GM21528 (cell line): ENCODE data around the gene DAPK2.

Source experiments
- ATAC-seq: cut with Tn5 transposase; IDR thresholded peaks from one replicate; pipeline ENCODE4 v1.9.1; 2021; ENCODE audit warnings: mild to moderate bottlenecking, moderate library complexity; ENCODE audit not compliant: unreplicated experiment, low FRiP score

DAPK2 gene

DNA sequence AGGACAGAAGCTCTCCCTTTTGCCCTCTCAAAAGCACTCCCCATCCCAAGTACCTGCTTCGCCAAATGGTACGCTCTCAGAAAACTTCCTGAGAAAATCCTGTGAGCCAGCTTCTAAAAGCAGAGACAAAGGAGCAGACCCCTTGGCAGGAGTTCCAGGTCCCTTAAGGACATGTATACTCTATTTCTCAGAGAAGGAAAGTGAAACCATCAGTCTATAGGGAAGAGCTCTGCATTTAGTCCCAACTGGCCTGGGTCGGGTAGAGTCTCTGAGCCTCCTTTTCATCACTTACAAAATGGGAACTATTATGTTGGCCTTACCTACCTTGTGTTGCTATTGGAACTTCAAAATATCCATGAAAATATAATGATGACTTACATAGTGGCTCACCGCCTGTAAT is 19.7 kb downstream of the DAPK2 start:
- no peak for ATAC-seq

DNA sequence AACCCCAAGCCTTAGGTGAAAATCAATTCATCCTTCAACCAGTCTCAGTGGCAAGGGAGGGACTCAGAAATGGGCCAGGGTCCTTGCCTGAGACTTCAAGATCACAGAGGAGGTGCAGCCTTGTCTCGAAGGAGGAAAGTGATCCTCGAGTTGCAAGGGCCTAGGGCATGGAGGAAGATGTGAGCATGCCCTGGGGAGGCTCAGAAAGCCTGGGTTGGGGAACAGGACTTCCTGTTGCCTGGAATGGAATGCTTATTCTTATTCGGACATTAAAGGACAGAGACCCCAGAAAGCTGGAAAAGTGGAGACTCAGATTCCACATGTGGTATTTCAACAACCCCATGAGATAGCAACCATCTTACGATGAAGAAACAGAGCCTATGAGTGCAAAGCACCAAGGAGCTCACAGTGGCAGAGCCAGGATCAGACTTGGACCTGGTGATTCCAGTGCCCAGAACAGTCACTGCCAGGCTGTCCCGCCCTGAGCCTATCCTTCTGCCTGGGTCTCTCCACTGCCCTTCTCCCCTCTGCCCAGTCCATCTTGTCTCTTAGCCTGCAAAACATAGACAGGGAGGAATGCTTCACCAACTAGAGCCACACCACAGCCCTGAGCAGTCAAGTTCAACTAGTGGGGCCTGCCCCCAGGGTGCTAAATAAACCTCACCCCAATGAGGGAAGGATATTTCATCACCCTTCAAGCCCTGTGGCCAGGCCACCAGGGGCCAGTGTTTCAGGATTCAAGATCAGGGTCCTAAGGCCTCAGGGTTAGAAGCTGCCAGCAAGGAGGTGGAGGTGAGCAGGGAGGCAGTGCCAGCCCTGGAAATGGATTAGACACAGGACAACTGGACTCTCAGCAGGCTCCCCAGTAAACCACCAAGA is 21.9 kb downstream of the DAPK2 start:
- ATAC-seq, result no peak

DNA sequence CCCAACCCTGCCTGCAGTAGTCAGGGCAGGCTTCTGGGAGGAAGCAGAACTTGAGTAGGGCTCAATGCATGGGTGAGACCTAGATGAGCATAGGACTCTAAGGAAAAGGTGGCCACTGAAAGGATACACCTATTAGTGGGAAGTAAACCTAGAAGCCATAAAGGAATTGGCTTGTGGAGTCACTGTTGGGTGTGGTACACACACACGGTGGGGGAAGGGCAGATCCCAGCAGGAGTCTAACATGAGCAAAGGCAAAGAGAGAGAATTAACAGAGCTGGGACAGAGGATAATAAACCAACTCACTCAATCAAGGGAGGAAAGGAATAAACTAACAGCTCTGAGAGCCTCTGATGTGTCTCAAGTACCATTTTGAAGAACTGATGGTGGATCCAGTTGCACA is 23.1 kb downstream of the DAPK2 start:
- no peak for ATAC-seq

DNA sequence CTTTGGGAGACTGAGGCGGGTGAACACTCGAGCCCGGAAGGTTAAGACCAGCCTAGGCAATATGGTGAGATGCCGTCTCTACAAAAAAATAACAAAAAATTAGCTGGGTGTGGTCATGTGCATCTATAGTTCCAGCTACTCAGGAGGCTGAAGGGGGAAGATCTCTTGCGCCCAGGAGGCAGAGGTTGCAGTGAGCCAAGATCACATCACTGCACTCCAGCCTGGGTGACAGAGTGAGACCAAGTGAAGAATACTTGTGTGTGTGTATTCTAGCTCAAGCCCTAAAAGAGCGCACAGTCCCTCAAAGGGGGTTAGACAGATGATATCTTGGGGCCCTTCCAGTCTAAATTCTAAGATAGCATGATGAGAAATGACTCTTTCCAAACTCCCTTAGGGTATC is 23.7 kb downstream of the DAPK2 start:
- no peak for ATAC-seq

DNA sequence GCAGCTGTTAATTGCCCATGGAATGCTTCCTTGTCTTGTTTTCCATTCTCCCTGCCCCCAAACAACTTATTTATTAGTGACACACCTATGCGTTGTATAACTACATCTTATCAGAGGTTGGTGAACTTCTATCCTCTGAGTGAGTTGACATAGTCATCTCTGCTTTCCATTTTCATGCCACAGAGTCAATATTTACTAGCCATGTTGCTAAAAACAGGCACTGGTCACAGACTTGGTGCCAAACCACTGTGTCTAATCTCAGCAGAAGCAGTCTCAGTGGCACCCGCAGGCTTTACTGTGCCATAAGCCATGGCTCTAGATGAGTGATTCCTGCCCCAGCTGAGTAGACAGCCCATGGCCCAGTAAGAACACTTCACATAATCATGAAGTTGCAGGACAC is 26.5 kb downstream of the DAPK2 start:
- no peak for ATAC-seq

DNA sequence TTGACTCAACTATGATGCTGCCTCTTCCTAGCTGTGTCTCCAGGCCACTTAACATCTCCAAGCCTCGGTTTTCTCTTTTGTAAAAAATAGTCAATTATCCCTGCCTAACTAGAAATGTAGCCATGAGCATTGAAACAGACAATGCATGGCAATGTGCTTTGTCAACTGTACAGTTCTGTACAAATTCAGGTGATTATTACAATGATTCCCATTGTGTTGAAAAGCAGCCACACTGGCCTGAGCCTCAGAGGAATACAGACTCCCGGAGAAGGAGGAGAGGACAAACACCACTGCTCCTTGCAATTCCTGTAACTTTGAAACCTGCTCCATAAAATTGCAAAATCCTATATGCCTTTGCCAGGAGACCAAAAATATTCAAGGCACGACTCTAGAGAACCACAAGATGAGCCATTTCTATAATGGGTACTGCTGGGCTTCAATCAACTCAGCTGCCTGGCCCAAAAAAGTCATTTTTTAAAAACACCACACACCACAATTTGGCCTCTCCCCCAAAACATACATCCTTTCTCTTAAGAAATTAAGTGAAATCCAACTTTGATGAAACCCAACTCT is 28.6 kb downstream of the DAPK2 start:
- no peak for ATAC-seq

DNA sequence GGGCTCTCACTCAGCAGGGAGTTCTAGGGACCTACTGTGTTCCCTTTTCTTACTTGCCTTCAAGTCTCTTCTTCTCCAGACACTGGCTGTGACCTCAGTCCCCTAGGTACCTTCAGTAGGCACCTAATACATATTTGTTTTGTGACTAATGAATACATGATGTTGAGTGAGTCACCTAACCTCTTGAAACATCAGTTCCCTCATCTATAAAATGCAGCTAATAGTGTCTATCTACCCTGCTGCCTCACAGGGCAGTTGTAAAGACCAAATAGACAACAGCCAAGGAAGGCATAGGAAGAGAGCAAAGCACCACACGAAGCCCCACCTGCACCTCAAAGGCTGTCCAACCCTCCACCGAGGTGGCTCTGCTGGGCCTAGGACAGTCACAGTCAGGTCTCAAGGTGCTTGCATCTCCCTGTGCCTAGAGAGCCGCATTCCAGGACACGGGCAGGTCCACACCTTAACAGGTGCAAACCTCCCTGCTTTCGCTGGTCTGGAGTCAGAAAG is 29.1 kb downstream of the DAPK2 start:
- ATAC-seq, result no peak

DNA sequence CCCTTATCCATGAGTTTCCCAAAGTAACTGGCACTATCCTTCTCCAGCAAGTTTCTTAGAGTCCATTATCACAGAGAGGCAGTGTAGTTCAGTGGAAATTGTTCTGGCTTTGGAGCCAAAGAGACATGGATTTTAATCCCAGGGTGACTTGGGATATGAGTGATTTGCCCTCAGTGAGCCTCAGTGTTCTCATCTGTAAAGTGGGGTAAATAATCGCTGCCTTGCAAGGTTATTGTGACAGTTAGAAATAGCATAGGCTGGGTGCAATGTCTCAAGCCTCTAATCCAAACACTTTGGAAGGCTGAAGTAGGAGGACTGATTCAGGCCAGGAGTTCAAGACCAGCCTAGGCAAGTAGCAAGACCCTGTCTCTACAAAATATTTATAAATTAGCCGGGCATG is 30.0 kb downstream of the DAPK2 start:
- ATAC-seq, result no peak

DNA sequence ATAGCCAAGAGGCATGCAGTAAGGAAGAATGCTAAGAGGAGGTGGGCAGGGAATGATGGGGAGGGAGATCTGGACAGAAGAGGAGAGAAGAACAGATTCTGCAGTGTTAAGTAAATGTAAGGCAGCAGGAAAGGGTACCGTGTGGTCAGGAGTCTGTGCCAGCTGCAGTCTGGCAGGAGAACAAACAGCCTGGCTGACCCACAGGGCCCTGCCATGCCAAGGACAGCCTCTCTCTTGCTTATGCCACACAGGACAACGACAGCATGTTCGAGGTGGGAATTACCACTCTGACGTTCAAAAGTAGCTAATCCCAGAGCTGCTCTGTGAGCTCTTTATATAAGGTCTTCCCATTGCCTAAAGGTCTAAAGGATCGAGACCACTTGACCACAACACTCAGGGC is 31.3 kb downstream of the DAPK2 start:
- ATAC-seq, result no peak

DNA sequence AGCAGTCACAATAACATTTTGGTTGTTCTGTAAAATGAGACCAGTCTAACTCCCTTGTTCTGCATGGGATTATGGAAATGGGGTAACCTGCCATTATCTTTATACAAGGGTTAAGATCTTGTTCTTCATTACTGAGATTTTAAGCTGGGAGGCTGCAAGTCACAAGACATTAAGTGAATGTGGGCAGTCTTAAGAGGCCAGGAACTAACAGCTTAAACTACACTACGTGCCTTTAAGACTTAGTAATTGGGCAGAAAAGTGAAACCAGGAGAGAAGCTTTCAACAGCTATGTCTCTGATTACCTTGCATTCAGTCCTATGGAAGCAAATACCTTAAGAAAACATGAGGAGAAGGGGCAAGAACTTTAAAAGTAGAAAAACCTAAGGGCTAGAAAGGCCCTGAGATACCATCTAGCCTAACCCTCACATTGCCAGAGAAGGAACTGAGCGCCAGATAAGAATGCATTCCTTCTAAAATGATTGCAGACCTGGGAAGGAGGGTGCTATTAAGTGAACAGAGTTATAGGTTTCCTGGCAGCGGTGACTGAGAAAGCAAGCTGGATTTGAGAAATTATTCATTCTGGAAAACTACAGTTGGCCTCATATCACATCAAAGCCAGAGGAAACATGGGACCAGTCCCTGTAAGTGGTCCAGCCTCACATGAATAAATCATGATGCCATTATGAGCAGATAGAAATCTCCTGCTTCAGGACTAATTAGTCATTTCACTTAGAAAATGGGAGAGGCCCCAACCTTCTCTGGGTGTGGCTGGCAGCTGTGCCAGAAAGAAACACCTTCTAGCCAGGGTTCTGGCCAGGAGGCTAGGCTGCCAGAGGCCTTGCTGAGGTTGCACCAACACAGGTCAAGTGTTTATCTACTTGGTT is 32.9 kb downstream of the DAPK2 start:
- no peak for ATAC-seq

DNA sequence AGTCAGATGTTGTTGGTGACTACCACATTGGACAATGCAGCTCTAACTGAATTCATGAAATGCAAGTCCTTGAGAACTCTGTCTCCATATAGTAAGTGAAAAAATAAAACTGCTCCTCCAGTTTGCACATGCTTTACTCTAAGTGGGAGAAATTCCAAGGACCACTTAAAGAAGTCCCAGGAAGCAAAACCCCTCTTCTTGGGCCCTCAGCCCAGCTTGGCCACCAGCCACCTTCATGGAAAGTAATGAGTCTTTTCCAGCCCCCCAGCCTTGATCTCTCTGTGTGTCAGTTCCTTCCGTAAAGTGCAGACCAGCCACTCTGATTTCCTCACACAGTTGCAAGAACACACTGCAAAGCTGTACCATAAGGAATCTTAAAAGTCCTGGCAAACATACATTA is 34.5 kb downstream of the DAPK2 start:
- no peak for ATAC-seq

DNA sequence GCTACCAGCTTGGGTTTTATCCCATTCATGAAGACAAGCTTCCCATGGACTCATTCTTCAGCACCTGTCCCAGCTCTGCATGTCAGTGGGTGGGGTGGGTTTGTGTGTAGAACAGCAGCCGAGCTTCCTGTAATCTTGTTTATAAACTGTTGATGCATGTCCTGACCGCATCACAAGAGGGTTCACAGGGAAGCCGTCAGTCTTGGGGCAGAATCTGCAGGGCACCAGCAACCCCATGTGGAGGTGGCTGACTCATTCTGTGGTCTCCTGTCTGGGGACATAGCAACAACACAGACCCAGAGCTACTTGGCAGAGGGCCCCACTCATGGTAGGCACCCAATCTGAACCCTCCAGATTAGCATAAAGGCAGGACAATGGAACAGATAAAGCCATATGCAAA is 35.6 kb downstream of the DAPK2 start:
- peak; percentile 73 for ATAC-seq

DNA sequence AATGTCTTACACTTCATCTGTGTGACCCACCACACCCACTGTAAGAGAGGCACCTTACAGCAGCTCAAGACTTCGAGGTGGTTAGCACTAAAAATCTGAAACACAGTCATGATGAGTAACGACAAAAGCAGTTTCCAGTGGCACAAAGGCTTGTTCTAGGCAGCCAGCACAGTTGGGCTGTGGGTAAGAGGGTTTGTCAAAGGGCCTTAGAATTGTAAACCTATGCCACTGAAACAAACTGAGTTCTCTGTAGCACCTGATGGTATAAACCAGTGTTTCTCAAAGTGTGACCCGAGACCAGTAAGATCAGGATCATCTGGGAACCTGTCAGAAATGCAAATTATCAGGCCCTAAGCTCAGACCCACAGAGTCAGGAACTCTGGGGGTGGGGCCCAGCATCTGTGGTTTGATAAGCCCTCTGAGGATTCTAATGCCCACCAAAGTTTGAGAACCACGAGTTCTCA is 36.5 kb downstream of the DAPK2 start:
- ATAC-seq, result no peak

DNA sequence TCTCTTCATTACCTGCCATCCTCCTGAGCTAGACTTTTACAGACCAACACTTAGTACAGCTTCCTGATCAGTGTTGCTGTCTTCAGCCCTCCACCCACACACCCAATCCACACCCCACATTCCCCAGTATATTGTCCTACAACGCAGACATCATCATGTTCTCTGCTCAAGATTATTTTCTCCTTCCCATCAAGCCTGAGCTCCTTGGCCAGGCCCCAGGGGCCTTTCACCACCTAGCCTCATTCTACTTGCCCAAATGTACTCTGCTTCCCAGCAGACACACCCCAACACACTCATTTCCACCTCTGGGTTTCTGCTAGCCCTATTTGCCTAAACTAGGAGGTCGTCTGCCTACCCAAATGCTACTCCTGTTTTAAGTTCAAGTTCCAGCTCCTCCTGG is 37.0 kb downstream of the DAPK2 start:
- ATAC-seq, result no peak

DNA sequence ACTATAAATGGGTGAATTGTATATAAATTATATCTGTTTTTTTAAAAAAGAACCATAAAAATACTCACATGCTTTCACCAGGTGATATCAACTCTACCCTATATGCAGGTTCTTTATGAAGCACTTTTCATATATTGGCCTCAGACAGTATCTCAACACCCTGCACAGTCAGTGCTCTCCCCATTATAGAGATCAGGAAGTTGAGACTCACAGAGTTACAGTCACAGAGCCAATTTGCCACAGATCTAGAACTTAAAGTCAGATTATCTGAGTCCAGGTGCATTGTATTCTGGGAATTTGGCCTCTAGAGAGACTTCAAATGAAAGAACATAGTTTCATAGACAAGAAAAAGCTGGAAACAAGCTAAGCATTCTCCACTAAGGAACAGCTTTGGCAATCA is 38.1 kb downstream of the DAPK2 start:
- ATAC-seq, result no peak

DNA sequence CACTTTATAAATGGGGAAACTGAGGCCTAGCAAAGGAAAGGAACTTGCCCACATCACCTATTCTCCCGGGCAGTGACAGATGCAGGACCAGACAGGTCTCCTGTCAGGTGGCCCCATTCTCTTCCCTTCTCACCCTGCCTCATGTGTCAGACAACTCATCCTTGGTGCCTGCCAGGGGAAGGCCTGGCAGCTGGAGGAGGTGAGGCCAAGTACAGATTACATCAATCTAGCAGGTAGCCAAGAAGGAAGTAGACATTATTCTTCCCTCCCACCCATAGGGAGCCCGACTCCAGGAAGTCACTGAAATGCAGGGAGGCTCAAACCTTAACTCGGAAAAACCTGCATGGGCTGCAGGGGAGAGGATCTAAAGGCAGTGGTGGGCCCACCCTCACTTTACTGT is 39.6 kb downstream of the DAPK2 start:
- no peak for ATAC-seq

DNA sequence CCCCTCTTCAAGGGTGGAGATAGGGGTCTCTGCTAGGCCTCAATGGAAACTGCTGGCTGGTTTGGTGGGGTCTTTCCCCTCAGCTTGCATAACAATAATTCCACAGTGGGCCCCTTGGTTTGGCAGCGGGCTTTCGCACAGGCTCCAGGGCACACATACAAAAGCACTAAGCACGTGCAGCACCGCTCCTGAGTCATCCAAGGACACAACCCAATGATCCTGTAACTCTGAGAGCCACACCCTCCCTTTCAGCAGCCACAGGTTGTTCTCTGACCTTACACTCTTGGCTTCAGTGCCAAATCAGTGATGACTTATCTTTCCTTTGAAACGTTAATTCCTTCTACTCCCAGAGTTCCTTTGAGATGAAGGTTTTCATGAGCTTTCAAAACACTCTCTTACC is 41.7 kb downstream of the DAPK2 start:
- ATAC-seq, result no peak

DNA sequence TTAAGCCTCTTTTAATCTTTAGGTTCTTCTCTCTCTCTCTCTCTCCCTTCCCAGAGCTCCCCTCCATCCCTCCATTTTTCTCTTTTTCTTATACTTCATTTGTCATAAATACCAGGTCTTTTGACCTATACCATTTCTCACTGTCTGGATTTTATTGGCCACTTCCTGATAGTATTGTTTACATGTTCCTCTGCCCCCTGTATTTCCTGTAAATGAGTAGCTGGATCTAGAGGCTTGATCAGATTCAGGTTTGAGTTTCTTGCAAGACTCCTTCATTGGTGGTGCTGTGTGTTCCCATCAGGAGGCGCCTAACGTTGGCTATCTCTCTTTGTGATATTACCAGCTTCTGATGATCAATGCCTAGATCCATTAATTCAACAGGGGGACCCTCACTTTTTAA is 42.2 kb downstream of the DAPK2 start:
- no peak for ATAC-seq

DNA sequence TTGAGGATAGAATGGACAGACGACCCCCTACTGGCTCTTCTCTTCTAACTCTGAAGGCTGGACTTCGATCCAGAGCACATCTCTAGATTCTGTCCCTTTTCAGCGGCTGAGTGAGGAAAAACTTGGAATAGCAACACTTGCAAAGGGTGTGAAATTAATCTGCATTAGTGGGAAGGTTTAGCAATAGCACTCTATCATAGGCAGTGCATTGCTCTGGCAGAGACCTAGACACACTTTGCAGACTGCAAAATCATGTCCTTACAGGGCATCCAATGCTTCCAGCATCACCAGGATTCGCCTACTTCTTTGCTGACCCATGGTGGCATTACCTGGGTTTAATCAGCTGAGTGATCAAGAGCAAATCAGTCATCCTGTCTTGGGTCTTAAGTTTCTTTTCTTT is 43.1 kb downstream of the DAPK2 start:
- no peak for ATAC-seq

DNA sequence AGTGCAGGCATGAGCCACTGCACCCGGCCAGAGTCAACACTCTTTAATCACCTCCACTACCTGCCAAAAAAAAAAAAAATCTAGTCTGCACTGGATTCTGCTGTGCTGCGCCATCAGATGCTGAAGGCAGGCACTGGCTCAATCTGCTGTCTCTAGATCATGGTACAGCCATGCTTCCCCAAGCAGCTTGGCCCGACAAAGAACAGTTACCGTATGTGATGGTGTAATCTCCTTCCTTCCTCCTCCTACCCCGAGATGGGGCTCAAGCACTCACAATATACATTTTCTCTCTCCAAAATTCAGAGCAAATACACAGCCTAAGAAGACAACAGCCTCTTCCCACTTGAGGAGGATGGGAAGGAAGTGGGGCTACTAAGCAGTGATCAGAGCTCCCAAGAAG is 45.1 kb downstream of the DAPK2 start:
- no peak for ATAC-seq
